Body of pancreas (tissue), 4 donors: ENCODE results near the gene ZNF786. TPM values are rescaled to one million over a fixed set of nuclear protein-coding genes. Genes with fewer than 3 reads are reported as not detected.

Experiments used
- ATAC-seq: fragments of 150-250 bp; one replicate; pipeline ENCODE4 v1.9.1; 2016
- DNase-seq, 4 donors: peaks; one replicate each; pipeline ENCODE4 v3.0.0-alpha.2; 2019
- H3K27ac ChIP-seq, 4 donors: fragments of 200-600 bp; sonication (generic); 1 replicate in 3 of 4; 2 replicates in 1 of 4; pipeline versions ENCODE4 v1.5.1 to v1.6.1; 2016 to 2019; ENCODE audit warnings: mild to moderate bottlenecking in 1 of 4, mixed read lengths in 1 of 4, moderate library complexity in 1 of 4
- H3K27me3 ChIP-seq, 2 donors: fragments of 200-600 bp; sonication (generic); one replicate each; pipeline ENCODE4 v1.6.0; 2016; ENCODE audit warnings: mild to moderate bottlenecking in 1 of 2
- H3K36me3 ChIP-seq, 2 donors: fragments of 200-600 bp; sonication (generic); replicated peaks in 1 of 2; 2 replicates each; pipeline ENCODE4 v1.5.1; 2016; ENCODE audit warnings: low read depth in 2 of 2; ENCODE audit not compliant: insufficient read depth in 1 of 2
- H3K4me1 ChIP-seq: fragments of 200-600 bp; sonication (generic); one replicate; pipeline ENCODE4 v1.6.0; 2016
- H3K4me3 ChIP-seq, 2 donors: fragments of 200-600 bp; sonication (generic); 1 replicate in 1 of 2; 2 replicates in 1 of 2; pipeline ENCODE4 v1.5.1; 2016 to 2019
- H3K9me3 ChIP-seq, 3 donors: fragments of 200-600 bp; sonication (generic); 1 replicate in 2 of 3; 2 replicates in 1 of 3; pipeline ENCODE4 v1.5.1; 2016
- CTCF ChIP-seq, 7 experiments: fragments of 450-650 bp in 4 of 7; fragments of 200-600 bp in 3 of 7; sonication (generic) in 3 of 7; IDR thresholded peaks; one replicate each; pipeline ENCODE4 v1.5.1; 2016 to 2019; ENCODE audit warnings: antibody characterized with exemption in 7 of 7
- POLR2A ChIP-seq, 3 donors: fragments of 450-650 bp; IDR thresholded peaks; one replicate each; pipeline ENCODE4 v1.6.1; 2016; ENCODE audit warnings: antibody characterized with exemption in 3 of 3, mild to moderate bottlenecking in 2 of 3
- WGBS, 2 donors: methylation state at CpG; one replicate each; pipeline ENCODE4 v1.1.5; 2017; 5-methylcytosine and 5-hydroxymethylcytosine counted together
- intact Hi-C: fragments of 100-400 bp; cut with DNase I; formaldehyde crosslinking; loops from one replicate; pipeline ENCODE4 v1.15.1; 2023
- total RNA-seq, 2 donors: library from RNA; depleted of rRNA; stranded (reverse); fragments of >200 nt; gene quantifications; one replicate each; pipeline ENCODE4 v1.1.0, GENCODE V29; 2016

ZNF786 gene
- total RNA-seq, 2 donors from 2014 or later: 1.8 to 5.9 TPM

GRCh38 chr7:149053885-149054284, 36.6 kb downstream of the ZNF786 start:
- Histone ChIP-seq H3K27me3 (no peaks in the 10 kb centered on the region), H3K9me3 (no peaks in the 10 kb centered on the region), H3K36me3 (no peaks in the 10 kb centered on the region), H3K4me3 (no peak overlapping the region), H3K4me1 (no peaks in the 10 kb centered on the region), H3K27ac (no peak overlapping the region)
- intact Hi-C loops: no loop called here
- WGBS, 2 donors: 81 to 86% methylated on average over 8 of the region's 8 CpGs
- ATAC-seq: no peak
- no peak for DNase-seq
- TF ChIP-seq CTCF (IDR thresholded peaks at IDR 0.05) (no peak), POLR2A (IDR thresholded peaks at IDR 0.05) (no peak)

GRCh38 chr7:149053384-149053783, 37.1 kb downstream of the ZNF786 start:
- intact Hi-C loops: no loop called here
- no peak overlapping the region for H3K4me3 ChIP-seq
- no peaks in the 10 kb centered on the region for H3K9me3 ChIP-seq
- no peak for TF ChIP-seq POLR2A (IDR thresholded peaks at IDR 0.05)
- TF ChIP-seq CTCF (IDR thresholded peaks at IDR 0.05): no peak
- H3K36me3 ChIP-seq: no peaks in the 10 kb centered on the region
- ATAC-seq (no peak), DNase-seq (no peak)
- H3K4me1 ChIP-seq: no peaks in the 10 kb centered on the region
- no peaks in the 10 kb centered on the region for H3K27me3 ChIP-seq
- no peak overlapping the region for H3K27ac ChIP-seq
- WGBS, 2 donors: 86 to 100% methylated on average over 1 of the region's 1 CpG

- WGBS, 2 donors: 90 to 94% methylated on average over 3 of the region's 3 CpGs
- H3K9me3 ChIP-seq: no peaks in the 10 kb centered on the region
Measured at GRCh38 chr7:149050941-149051340, 39.6 kb downstream of the ZNF786 start.

GRCh38 chr7:149048805-149049204, 41.7 kb downstream of the ZNF786 start:
- H3K27ac ChIP-seq: no peak overlapping the region
- H3K4me1 ChIP-seq: no peaks in the 10 kb centered on the region
- no peaks in the 10 kb centered on the region for H3K36me3 ChIP-seq
- DNase-seq (no peak), ATAC-seq (no peak)
- H3K9me3 ChIP-seq: no peaks in the 10 kb centered on the region
- no peak overlapping the region for H3K4me3 ChIP-seq
- WGBS, 2 donors: 74 to 88% methylated on average over 3 of the region's 3 CpGs
- no peaks in the 10 kb centered on the region for H3K27me3 ChIP-seq
- TF ChIP-seq CTCF (IDR thresholded peaks at IDR 0.05): no peak
- TF ChIP-seq POLR2A (IDR thresholded peaks at IDR 0.05): no peak
- intact Hi-C loops: no loop called here

More at GRCh38 chr7:149050941-149051340, 39.6 kb downstream of the ZNF786 start:
- Histone ChIP-seq H3K27ac (no peak overlapping the region), H3K36me3 (no peaks in the 10 kb centered on the region), H3K4me1 (no peaks in the 10 kb centered on the region), H3K27me3 (no peaks in the 10 kb centered on the region), H3K4me3 (no peak overlapping the region)
- no peak for TF ChIP-seq CTCF (IDR thresholded peaks at IDR 0.05)
- no peak for TF ChIP-seq POLR2A (IDR thresholded peaks at IDR 0.05)
- intact Hi-C loops: no loop called here
- DNase-seq: no peak
- ATAC-seq: no peak

- intact Hi-C loops: no loop called here
- no peak for TF ChIP-seq CTCF (IDR thresholded peaks at IDR 0.05)
- no peak for TF ChIP-seq POLR2A (IDR thresholded peaks at IDR 0.05)
- Histone ChIP-seq H3K9me3 (no peaks in the 10 kb centered on the region), H3K4me3 (no peak overlapping the region), H3K4me1 (no peaks in the 10 kb centered on the region), H3K27ac (no peak overlapping the region), H3K27me3 (no peaks in the 10 kb centered on the region), H3K36me3 (no peaks in the 10 kb centered on the region)
- no peak for ATAC-seq
- 86 to 96% methylated on average over 2 of the region's 2 CpGs for WGBS, 2 donors
- DNase-seq: no peak
Measured at GRCh38 chr7:149046416-149046815, 44.1 kb downstream of the ZNF786 start.
